GM12872 (cell line): ENCODE data around the gene FBXL14.

ENCODE experiments used
- CTCF ChIP-seq: IDR thresholded peaks from 3 replicates; pipeline ENCODE4 v1.5.1; 2011; ENCODE audit warnings: low read depth, mild to moderate bottlenecking, low read length, moderate library complexity; ENCODE audit not compliant: insufficient read depth

FBXL14 gene

GRCh38 chr12:1525858-1526257 is 68.5 kb downstream of the FBXL14 start:
- TF ChIP-seq CTCF, result no peak

- no peak for TF ChIP-seq CTCF
Observed at GRCh38 chr12:1523558-1524050, 70.8 kb downstream of the FBXL14 start.

GRCh38 chr12:1523046-1523445 is 71.3 kb downstream of the FBXL14 start:
- no peak for TF ChIP-seq CTCF

GRCh38 chr12:1519642-1520041 is 74.7 kb downstream of the FBXL14 start:
- no peak for TF ChIP-seq CTCF

DNA sequence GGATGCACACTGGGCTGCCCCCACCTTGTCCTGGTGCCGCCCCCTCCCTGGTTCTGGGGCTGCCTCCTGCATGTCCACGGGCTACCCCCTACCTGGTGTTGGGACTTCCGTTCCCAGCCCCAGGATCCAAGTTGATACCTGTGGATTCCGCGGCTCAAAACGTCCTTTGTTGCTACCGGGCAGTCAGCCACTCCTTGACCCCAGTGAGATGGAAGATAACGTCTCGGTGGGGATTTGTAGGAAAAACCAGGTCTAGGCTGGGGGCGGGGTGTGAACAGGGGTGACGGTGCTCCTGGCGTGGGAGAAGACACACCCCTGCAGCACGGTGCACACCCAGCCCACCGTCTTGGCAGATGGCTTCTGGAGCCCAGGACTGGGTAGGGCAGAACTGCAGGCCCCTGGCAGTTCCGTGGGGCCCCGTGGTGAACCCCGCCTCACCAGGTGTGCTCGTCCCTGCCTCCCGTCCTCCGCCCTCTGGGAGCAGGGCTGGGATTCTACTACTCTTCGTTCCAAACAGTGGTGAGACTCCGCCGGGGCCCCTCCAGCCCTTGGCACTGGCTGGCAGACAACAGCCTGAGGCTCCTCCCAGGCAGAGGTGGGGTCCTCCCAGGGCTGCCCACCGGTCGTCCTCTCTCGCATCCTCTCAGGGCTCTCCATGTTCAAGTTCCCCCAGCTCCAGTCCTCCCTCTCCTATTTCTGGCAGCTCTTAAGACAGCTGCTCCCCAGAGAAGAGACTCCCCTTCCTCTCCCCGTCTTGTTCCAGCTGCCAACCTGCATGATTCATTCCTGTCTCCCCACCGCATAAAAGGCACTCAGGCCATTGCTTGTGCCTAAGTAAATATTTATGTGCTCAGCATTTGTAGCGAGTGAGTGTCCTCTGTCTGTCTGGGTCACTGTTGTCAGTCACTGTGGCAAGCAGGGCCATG is 75.5 kb downstream of the FBXL14 start:
- no peak for TF ChIP-seq CTCF

- TF ChIP-seq CTCF, result no peak
Observed at GRCh38 chr12:1517734-1518525, 76.5 kb downstream of the FBXL14 start.

- TF ChIP-seq CTCF, result peak; percentile 78
Observed at GRCh38 chr12:1517007-1517406, 77.4 kb downstream of the FBXL14 start.
